HG02981 (cell line): Measurements from ENCODE around the gene DEFB129.
A peak's percentile ranks its signal among the peaks of the same experiment; 100 is the strongest.
"Not testable (repeated sequence)": the region's sequence is repeated elsewhere in the genome, so short reads cannot be mapped to it uniquely, and the experiment has no call there.

ENCODE experiments used
- ATAC-seq: cut with Tn5 transposase; IDR thresholded peaks from one replicate; pipeline ENCODE4 v1.9.1; 2021; ENCODE audit warnings: mild to moderate bottlenecking, moderate library complexity; ENCODE audit not compliant: unreplicated experiment

The DEFB129 gene

DNA sequence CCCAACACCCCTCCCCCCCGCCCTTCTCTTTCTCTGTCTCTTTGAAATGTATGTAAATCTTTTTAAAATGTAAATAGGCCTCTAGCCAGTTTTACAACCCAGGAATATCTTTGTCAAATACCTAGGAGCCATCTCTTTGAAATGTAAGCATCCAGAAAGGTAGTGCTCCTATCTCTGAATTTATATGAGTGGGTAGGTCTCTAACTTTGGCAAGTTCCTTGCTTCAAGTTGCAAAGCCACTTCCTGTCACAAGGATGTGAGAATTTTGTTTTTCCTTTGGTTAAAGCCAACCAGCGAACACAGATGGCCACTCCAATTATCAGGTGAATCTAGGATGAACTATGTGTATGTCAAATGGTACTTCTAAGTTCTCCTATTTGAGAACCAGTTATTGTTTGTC, 24.3 kb downstream of the DEFB129 start:
- ATAC-seq = no peak

DNA sequence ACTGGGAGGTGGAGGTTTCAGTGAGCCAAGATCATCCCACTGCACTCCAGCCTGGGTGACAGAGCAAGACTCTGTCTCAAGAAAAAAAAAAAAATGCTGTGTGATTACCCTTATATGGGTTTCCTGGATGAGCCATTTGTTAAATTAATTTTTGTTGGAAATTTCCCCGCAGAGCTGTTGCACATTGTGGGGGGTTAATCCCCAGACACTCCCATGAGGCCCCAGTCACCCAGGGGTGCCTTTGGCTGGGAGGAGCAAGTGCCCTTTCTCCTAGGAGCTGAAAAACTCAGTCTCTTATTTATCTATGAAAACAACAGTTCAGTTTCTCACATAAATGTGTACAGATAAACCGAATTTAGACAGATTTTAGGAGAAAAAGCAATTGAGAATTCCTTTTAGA, 25.7 kb downstream of the DEFB129 start:
- no peak for ATAC-seq

DNA sequence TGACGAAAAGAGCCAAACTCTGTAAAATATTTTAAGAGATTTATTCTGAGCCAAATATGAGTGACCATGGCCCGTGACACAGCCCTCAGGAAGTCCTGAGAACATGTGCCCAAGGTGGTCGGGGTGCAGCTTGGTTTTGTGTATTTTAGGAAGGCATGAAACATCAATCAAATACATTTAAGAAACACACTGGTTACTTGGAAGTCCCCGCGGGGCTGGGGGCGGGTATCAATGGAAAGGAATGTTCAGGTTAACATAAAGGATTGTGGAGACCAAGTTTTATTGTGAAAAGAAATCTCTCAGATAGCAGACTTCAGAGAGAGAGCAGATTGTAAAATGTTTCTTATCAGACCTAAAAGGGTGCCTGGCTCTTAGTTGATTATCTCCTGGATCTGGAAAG, 26.4 kb downstream of the DEFB129 start:
- not testable (repeated sequence) for ATAC-seq

- no peak for ATAC-seq
Observed at GRCh38 chr20:257419-257818, 30.4 kb downstream of the DEFB129 start, which contains the start of gene DEFB132. DEFB132 (plus strand) TSS chr20:257724; CDS start chr20:257779, 55 bp downstream.

DNA sequence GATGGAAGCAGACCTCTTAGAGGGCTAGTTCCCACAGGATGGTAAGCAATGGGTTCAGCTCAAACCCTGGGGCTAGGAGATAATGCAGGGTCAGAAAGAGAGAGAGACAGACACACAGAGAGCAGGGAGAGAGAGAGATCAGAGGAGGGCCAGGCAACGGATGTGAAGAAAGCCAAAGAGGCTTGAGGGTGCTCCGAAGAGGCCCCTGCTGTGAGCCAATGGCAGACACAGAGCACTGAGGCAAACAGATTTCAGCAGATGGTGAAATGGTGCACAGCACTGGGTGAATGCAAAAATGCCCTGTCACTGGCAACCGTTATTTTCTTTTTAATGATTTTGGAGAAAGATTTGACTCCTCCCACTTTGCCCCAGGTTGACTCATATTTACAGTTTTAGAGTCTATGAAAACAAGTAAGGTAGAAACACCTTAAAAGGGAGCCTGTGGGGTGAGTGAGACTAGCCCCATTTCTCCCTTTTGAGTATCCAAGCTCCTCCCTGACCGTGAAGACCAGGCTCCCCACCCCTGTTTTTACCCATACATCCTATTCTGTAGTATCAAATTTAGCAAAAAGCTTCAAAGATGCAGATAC, 31.3 kb downstream of the DEFB129 start:
- no peak for ATAC-seq

- ATAC-seq = no peak
Observed at GRCh38 chr20:258963-259362, 31.9 kb downstream of the DEFB129 start.

DNA sequence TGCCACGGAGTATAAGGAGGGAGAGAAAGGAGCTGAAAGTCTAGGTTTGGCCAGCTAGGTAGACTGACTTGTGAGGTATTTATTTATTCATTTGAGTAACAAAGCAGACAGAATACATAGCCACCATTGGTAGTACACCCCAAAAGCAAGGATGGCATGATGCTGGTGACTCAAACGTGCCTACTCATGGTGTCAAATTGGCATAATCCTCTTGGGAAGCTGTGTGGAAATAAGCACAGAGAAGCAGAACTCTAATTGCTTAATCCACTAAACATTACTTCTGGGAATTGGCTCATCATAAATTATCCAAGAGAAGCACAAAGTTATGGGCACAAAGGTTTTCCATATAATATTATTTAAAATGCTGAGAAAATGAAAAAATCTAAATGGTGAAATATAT, 32.9 kb downstream of the DEFB129 start:
- no peak for ATAC-seq

DNA sequence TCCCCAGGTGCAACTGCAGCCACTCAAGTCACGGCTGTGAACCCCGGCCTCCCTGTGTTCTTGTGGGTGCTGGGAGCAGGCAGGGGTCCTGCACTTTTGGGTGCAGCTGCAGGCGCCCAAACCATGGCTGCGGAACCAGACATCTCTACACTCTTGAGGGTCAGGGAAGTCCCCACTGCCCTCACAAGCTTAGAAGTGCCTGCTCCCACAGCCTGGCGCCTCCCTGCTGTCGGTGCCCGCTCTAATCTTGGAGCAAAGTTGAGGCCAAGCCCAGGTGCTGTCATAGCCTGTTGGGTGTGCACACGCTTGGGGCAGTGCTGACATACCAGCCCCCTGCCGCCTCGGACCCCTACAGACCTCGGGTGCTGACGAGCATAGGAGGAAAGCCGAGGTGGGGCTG, 36.6 kb downstream of the DEFB129 start:
- no peak for ATAC-seq

DNA sequence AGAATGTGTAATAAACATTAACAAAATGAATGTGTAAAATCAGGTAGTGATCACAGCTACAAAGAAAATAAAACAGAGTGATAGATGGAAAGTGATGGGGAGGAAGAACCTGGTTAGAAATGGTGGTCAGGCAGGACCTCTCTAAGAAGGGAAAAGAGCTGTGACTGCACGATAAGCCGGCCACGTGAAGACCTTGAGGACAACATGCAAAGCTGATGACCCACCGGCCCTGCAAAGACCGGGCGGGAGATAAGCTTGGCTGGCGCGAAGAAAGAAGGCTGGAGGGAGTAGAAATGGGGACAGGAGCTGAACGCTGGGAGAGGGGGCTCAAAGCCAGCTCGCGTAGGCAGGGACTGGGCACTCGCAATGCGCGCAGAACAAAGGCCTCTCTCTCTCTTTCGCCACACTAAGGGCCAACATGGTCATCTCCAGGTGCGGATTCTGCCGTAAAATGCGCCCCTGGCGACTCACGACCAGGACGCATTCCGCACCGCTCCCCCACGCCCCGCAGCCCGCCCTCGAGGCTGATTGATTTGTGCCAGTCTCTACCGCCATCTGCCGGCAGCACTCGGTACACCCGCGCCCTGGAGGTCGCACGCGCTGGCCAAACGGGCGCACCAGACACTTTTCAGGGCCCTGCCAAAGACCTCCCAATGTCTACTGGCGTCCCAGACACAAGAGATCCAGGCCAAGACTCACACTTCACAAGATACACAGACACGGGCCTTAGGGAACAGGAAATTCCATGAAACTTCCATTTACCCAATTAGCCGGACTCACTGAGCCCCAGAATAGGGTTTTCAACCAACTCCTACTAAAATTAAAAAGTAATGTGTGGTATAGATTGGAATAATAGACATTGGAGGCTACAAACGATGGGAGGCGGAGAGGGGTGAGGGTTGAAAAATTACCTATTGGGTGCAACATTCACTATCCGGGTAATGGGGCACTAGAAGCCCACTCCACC, 39.8 kb downstream of the DEFB129 start:
- ATAC-seq = peak; percentile 93

DNA sequence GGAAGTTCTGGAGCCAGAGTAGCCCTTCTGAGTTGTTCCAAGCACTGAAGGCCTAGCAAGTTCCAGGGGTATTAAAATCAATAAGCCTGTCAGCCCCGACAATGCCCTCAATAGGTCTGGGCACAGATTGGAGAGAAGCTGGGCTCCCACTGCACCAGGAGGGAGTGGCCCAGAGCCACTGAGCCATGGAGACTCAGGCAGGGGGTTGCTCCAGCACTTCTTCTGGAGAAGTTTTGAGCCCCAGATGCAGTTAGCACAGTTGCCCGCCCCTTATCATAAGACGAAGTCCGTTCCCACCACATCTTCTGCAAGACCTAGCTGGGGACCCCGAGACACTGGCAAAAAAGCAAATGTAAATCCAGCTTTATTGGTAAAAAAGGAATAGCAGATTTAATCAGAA, 43.5 kb downstream of the DEFB129 start:
- ATAC-seq = no peak

DNA sequence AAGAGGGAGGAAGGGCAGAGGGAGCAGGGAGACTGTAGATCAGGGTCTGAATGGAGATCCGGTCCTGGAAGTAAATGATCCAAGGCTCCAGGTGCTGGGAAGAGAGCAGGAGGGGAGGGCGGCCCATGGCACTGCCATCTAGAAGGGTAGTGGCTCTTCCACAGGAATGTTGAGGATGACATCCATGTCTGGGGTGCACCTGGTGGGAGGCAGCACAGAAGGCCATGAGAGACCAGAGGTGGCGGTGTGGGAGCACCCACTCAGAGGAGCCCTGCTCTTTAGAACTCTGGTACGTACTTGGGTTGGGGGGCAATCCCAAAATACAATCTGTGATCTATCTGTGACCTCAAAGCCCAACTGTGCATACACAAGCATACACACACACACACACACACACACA, 44.0 kb downstream of the DEFB129 start:
- no peak for ATAC-seq

GRCh38 chr20:271528-271927, 44.5 kb downstream of the DEFB129 start:
- no peak for ATAC-seq

GRCh38 chr20:272718-273117, 45.7 kb downstream of the DEFB129 start:
- no peak for ATAC-seq

DNA sequence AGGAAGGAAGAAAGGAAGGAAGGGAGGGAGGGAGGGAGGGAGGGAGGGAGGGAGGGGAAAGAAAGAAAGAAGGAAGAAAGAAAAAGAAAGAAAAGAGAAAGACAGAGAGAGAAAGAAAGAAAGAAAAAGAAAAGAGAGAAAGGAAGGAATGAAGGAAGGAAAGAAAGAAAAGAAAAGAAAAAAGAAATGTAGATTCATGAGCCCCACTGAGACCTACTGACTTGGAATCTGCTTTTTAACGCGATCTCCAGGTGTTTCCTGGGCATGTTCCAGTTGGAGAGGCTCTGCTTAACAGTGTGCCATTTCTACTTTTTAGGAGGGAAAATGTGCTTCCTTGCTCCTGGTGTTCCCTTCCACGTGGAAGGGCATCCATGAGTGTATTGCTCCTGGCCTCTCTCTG, 46.8 kb downstream of the DEFB129 start:
- ATAC-seq = no peak

DNA sequence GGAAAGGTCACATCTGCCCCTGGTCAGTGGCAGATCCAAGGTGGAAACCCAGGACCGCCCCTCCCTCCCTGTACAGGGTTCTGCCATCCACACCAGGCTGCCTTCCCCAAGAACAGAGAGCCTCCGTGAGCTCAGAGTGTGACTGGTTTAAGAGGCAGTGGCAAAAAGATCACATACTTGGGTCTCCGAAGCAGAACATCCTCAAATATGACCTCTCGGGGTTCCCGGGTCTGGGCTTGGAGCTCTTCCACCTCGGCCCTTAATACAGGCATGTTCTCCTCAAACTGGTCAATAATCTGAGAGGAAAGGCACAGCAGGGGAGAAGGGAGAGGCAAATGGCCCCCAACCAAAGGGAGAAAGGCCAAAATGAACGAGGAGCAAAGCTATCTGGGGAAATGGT, 48.7 kb downstream of the DEFB129 start:
- no peak for ATAC-seq

DNA sequence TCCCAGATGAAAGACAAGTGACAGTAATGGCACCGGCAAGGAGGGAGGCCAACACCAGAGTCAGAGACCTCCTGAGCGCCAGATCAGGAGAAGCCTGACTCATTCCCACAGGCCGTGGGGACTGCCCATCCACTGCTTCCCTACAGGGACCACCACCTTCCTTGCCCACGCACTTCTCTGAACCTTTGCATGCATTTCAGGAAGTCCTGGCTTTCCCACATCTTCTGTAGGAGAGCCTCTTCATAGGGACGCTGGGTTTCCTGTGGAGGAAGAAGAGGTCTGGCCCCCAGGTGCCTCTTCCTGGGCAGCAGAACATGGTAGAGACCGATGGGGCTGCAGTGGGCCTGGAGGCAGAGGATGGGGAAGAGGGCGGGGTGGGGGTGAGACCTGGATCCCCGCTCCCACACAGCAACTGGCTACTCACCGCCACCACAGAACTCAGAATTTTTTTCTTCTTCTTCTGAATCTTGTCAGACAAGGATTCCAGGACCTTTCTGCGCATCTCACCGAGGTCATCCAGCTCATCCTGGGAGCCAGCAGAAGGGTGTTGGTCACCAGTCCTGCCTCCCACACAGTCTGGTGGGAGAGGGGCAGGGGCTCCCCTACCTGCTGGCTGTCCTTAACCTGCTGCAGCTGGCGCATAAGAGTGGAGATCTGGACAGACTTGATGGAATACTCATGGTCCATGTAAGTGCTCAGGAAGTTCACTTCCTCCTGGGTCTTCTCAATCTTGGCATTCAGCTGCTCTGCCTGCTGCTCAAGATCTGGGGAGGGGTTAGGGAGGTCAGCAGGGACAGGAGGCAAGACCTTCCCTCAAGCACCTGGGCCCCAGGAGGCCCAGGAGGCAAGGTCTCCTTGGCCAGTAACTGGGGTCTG, 49.8 kb downstream of the DEFB129 start:
- ATAC-seq = no peak

GRCh38 chr20:277496-277781, 50.4 kb downstream of the DEFB129 start:
- no peak for ATAC-seq

DNA sequence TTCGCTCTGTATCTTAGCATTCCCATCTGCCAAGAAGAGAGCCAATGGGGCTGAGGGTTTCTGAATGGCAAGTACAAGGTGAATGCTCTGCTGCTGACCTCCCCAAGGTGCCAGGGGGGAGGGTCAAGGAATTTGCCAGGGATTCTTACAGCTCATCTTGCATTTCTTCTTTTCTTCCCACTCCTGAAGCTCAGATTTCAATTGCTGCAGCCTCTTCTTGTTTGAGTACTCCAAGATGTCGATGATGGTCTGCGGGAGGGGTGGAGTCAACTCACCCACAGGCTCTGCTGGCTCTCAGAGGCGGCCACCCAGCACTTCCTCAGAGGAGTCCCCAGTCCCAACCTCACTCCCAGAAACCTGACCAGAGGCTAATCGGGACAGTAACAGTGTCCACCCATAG, 51.1 kb downstream of the DEFB129 start:
- no peak for ATAC-seq

DNA sequence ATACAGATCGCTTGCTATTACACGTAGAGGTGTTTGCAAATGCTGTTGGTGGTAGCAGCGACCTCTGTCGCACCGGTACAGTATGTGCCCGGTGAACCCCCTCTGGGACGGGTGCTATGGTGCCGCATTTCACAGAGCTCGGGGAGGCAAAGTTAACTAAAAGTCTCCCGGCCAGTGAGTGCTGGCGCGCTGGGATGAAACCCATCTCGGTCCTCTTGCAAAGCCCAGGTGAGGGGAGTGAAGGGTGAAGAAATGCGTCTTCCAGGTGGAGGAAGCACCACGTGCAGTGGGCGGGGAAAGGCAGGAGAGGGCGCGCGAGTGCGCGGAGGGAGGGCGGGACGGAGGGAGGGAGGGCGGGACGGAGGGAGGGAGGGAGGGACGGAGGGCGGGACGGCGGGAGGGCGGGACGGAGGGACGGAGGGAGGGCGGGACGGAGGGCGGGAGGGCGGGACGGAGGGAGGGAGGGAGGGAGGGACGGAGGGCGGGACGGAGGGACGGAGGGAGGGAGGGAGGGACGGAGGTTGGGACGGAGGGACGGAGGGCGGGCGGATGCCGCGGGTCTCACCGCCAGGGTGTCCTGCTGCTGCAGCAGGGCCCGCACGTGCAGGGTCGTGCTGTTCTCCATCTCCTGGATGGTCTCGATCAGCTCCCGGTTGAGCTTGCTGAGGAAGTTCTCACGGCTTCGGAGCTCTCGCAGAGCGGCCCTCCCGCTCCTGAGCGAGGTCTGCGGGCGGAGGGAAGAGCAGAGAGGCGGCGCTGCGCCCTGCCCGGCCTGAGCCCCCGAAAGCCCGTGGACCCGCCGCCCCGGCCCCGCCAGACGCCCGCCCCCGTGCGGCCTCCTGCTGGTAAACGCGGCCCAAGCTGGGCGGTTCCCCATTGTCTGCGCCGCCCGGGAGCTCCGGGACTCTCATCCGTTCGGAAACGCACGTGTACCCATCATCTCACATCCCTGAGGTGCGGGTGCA, 51.8 kb downstream of the DEFB129 start:
- no peak for ATAC-seq
